H1 (cell line): Measurements from ENCODE around the gene PPP1R12A. TPM values are rescaled to one million over a fixed set of nuclear protein-coding genes. Genes with fewer than 3 reads are reported as not detected.

ENCODE experiments used
- CTCF ChIA-PET: fragments of 300-600 bp; sonication (Branson Sonifier 250); formaldehyde crosslinking; loops from one replicate; lab custom pipeline; 2021; ENCODE audit not compliant: partially characterized antibody; lab: Charles Lee
- POLR2A ChIA-PET: fragments of 300-600 bp; sonication (Branson Sonifier 250); formaldehyde crosslinking; loops from one replicate; lab custom pipeline; 2021; ENCODE audit warnings: inconsistent platforms; ENCODE audit not compliant: partially characterized antibody; lab: Charles Lee
- DNase-seq, 2 experiments: peaks; one replicate each; pipeline versions ENCODE4 v3.0.0 to v3.0.0-alpha.2; 2010 to 2022; ENCODE audit warnings: low spot score in 2 of 2, low read depth in 1 of 2, mixed read lengths in 1 of 2
- FAIRE-seq: peaks from 2 replicates; lab custom pipeline; 2011; peaks lifted over from hg19 to GRCh38; lab: Jason Lieb, UNC
- H2AFZ ChIP-seq: 2 replicates; pipeline ENCODE4 v1.8.1; 2012; ENCODE audit warnings: low read length, inconsistent platforms
- H2AK5ac ChIP-seq: 2 replicates; pipeline ENCODE4 v1.6.1; 2013; ENCODE audit warnings: low read depth, low read length
- H2BK120ac ChIP-seq: replicated peaks from 2 replicates; pipeline ENCODE3; 2013; ENCODE audit warnings: low read depth, low read length, inconsistent platforms
- H2BK12ac ChIP-seq: 2 replicates; pipeline ENCODE4 v1.6.1; 2013; ENCODE audit warnings: low read depth, low read length
- H2BK15ac ChIP-seq: 2 replicates; pipeline ENCODE4 v1.6.1; 2013; ENCODE audit warnings: low read length
- H2BK20ac ChIP-seq: 2 replicates; pipeline ENCODE4 v1.6.1; 2013; ENCODE audit warnings: low read length
- H2BK5ac ChIP-seq: 2 replicates; pipeline ENCODE4 v1.6.1; 2013; ENCODE audit warnings: low read depth, low read length
- H3K14ac ChIP-seq: 2 replicates; pipeline ENCODE4 v1.6.1; 2013; ENCODE audit warnings: inconsistent platforms; ENCODE audit not compliant: insufficient read length
- H3K18ac ChIP-seq: 2 replicates; pipeline ENCODE4 v1.6.1; 2013; ENCODE audit warnings: low read length; ENCODE audit errors: extremely low read depth
- H3K23ac ChIP-seq: 2 replicates; pipeline ENCODE4 v1.6.1; 2013; ENCODE audit warnings: inconsistent platforms; ENCODE audit not compliant: insufficient read length
- H3K23me2 ChIP-seq: 2 replicates; pipeline ENCODE4 v1.6.1; 2013; ENCODE audit warnings: low read depth, low read length
- H3K27ac ChIP-seq: 2 replicates; pipeline ENCODE4 v1.6.1; 2011; ENCODE audit warnings: low read depth, low read length, inconsistent platforms
- H3K27me3 ChIP-seq, 4 experiments: replicated peaks in 1 of 4; 1 replicate in 1 of 4; 2 replicates in 3 of 4; pipeline versions ENCODE4 v1.6.1 to v1.8.1; 2011 to 2013; ENCODE audit warnings: low read length in 3 of 4, mild to moderate bottlenecking in 3 of 4, inconsistent platforms in 2 of 4, mixed read lengths in 2 of 4, moderate library complexity in 1 of 4; ENCODE audit not compliant: control insufficient read depth in 3 of 4, insufficient read depth in 3 of 4; ENCODE audit errors: extremely low read depth in 1 of 4
- H3K36me3 ChIP-seq, 4 experiments: 2 replicates each; pipeline versions ENCODE4 v1.6.1 to v1.8.1; 2011 to 2013; ENCODE audit warnings: mild to moderate bottlenecking in 4 of 4, low read length in 3 of 4, moderate library complexity in 2 of 4, control low read depth in 1 of 4, inconsistent platforms in 1 of 4; ENCODE audit not compliant: insufficient read depth in 4 of 4, control insufficient read depth in 2 of 4
- H3K4ac ChIP-seq: replicated peaks from 2 replicates; pipeline ENCODE3; 2013; ENCODE audit warnings: low read length, low read depth, mixed read lengths, inconsistent platforms; ENCODE audit not compliant: insufficient read length
- H3K4me1 ChIP-seq, 4 experiments: replicated peaks in 1 of 4; 1 replicate in 1 of 4; 2 replicates in 3 of 4; pipeline versions ENCODE4 v1.6.1 to v1.8.1; 2011 to 2013; ENCODE audit warnings: low read length in 3 of 4, inconsistent platforms in 2 of 4, mixed read lengths in 1 of 4; ENCODE audit not compliant: insufficient read depth in 4 of 4, control insufficient read depth in 3 of 4
- H3K4me2 ChIP-seq, 2 experiments: 2 replicates each; pipeline versions ENCODE4 v1.6.1 to v1.8.1; 2011 to 2013; ENCODE audit warnings: low read depth in 2 of 2, low read length in 2 of 2, control low read depth in 1 of 2, inconsistent platforms in 1 of 2, mild to moderate bottlenecking in 1 of 2; ENCODE audit not compliant: insufficient read depth in 1 of 2
- H3K4me3 ChIP-seq, 4 experiments: fragments of 200-600, 300-600 bp in 1 of 4; sonication (generic), shearing (Covaris generic), sonication (Bioruptor Twin) in 1 of 4; 2 replicates each; pipeline versions ENCODE4 v1.5.1 to v1.8.1; 2011 to 2016; ENCODE audit warnings: low read length in 4 of 4, low read depth in 3 of 4, control low read depth in 2 of 4, inconsistent platforms in 2 of 4, mild to moderate bottlenecking in 2 of 4, mixed read lengths in 1 of 4, moderate library complexity in 1 of 4; ENCODE audit not compliant: insufficient read depth in 2 of 4; ENCODE audit errors: extremely low read depth in 1 of 4
- H3K56ac ChIP-seq: replicated peaks from 2 replicates; pipeline ENCODE3; 2013; ENCODE audit warnings: low read depth, mild to moderate bottlenecking, mixed read lengths, low read length, inconsistent platforms; ENCODE audit not compliant: insufficient read length
- H3K79me1 ChIP-seq: 2 replicates; pipeline ENCODE4 v1.6.1; 2013; ENCODE audit warnings: low read depth, low read length, control low read depth
- H3K79me2 ChIP-seq, 2 experiments: 2 replicates each; pipeline versions ENCODE4 v1.6.1 to v1.8.1; 2012 to 2013; ENCODE audit warnings: low read length in 2 of 2, mild to moderate bottlenecking in 2 of 2, inconsistent platforms in 1 of 2; ENCODE audit not compliant: insufficient read depth in 2 of 2, control insufficient read depth in 1 of 2
- H3K9ac ChIP-seq, 4 experiments: replicated peaks in 1 of 4; 1 replicate in 1 of 4; 2 replicates in 3 of 4; pipeline versions ENCODE4 v1.6.1 to v1.8.1; 2011 to 2013; ENCODE audit warnings: low read depth in 3 of 4, low read length in 3 of 4, control low read depth in 2 of 4, mild to moderate bottlenecking in 2 of 4, moderate library complexity in 2 of 4, inconsistent platforms in 1 of 4; ENCODE audit errors: extremely low read depth in 1 of 4
- H3K9me3 ChIP-seq, 2 experiments: 2 replicates each; pipeline versions ENCODE4 v1.6.1 to v1.8.1; 2012 to 2013; ENCODE audit warnings: mild to moderate bottlenecking in 2 of 2, moderate library complexity in 2 of 2, control low read depth in 1 of 2, inconsistent platforms in 1 of 2, low read depth in 1 of 2, low read length in 1 of 2, mixed read lengths in 1 of 2; ENCODE audit not compliant: insufficient read depth in 2 of 2
- H4K20me1 ChIP-seq, 2 experiments: replicated peaks in 1 of 2; 2 replicates each; pipeline versions ENCODE3 to v1.8.1; 2011 to 2013; ENCODE audit warnings: inconsistent platforms in 2 of 2, low read length in 2 of 2, mild to moderate bottlenecking in 1 of 2; ENCODE audit not compliant: insufficient read depth in 2 of 2, control insufficient read depth in 1 of 2
- H4K5ac ChIP-seq: 2 replicates; pipeline ENCODE4 v1.6.1; 2013; ENCODE audit warnings: low read length, low read depth, mixed read lengths, inconsistent platforms; ENCODE audit not compliant: insufficient read length
- H4K8ac ChIP-seq: 2 replicates; pipeline ENCODE4 v1.8.0; 2013; ENCODE audit warnings: mild to moderate bottlenecking, moderate library complexity, low read length, inconsistent platforms; ENCODE audit not compliant: insufficient read depth; ENCODE audit errors: extremely low read depth
- H4K91ac ChIP-seq: replicated peaks from 2 replicates; pipeline ENCODE3; 2013; ENCODE audit warnings: low read length, mixed read lengths, inconsistent platforms; ENCODE audit not compliant: insufficient read length
- CHD1 ChIP-seq: IDR thresholded peaks from 2 replicates; pipeline ENCODE4 v1.6.1; 2012; ENCODE audit warnings: low read depth, low read length, improper control_type of control experiment
- CHD2 ChIP-seq: IDR thresholded peaks from 2 replicates; pipeline ENCODE4 v1.6.1; 2012; ENCODE audit warnings: low read length, improper control_type of control experiment
- EZH2 ChIP-seq: fragments of 200-600 bp; sonication (generic); IDR thresholded peaks from 2 replicates; pipeline ENCODE4 v1.7.1; 2012; ENCODE audit warnings: low read depth, mild to moderate bottlenecking, moderate library complexity, low read length, inconsistent platforms; ENCODE audit not compliant: severe bottlenecking
- NANOG ChIP-seq: IDR thresholded peaks from 2 replicates; pipeline ENCODE4 v1.6.1; 2011; ENCODE audit warnings: low read length, low read depth, mild to moderate bottlenecking, inconsistent platforms; ENCODE audit not compliant: insufficient read depth, poor library complexity, severe bottlenecking
- POLR2AphosphoS5 ChIP-seq: IDR thresholded peaks from 2 replicates; pipeline ENCODE4 v1.6.1; 2011; ENCODE audit warnings: low read depth, low read length
- POU5F1 ChIP-seq: IDR thresholded peaks from 2 replicates; pipeline ENCODE4 v1.6.1; 2011; ENCODE audit warnings: low read depth, mild to moderate bottlenecking, low read length, moderate library complexity
- RXRA ChIP-seq: IDR thresholded peaks from 2 replicates; pipeline ENCODE4 v1.6.1; 2011; ENCODE audit warnings: low read depth, mild to moderate bottlenecking, low read length, moderate library complexity; ENCODE audit not compliant: insufficient read depth
- SIRT6 ChIP-seq: IDR thresholded peaks from one replicate; pipeline ENCODE4 v1.7.1; 2012; ENCODE audit warnings: low read length, inconsistent platforms
- SUZ12 ChIP-seq: fragments of 200-600 bp; sonication (generic); IDR thresholded peaks from 2 replicates; pipeline ENCODE4 v1.6.1; 2012; ENCODE audit warnings: mild to moderate bottlenecking, inconsistent platforms, low read length, moderate library complexity, mixed read lengths
- TCF12 ChIP-seq: IDR thresholded peaks from 2 replicates; pipeline ENCODE4 v1.6.1; 2011; ENCODE audit warnings: low read depth, mild to moderate bottlenecking, low read length
- TEAD4 ChIP-seq: IDR thresholded peaks from 2 replicates; pipeline ENCODE4 v1.6.1; 2012; ENCODE audit warnings: low read depth, low read length, inconsistent platforms, mixed read lengths
- WGBS, 2 experiments: shearing (Covaris generic) in 1 of 2; methylation state at CpG; one replicate each; pipeline versions ENCODE4 v1.1.6 to v1.1.7; 2013 to 2015; ENCODE audit warnings: low lambda C conversion rate in 2 of 2, mixed read lengths in 2 of 2, inconsistent platforms in 1 of 2, low coverage in 1 of 2, missing lambda C conversion rate in 1 of 2; ENCODE audit not compliant: insufficient replicate concordance in 2 of 2, insufficient coverage in 1 of 2, insufficient read length in 1 of 2; ENCODE audit errors: extremely low coverage in 1 of 2, missing lambda C conversion rate in 1 of 2; 5-methylcytosine and 5-hydroxymethylcytosine counted together
- polyA plus RNA-seq, 7 experiments: library from polyadenylated mRNA; depleted of rRNA in 3 of 7; stranded (reverse) in 5 of 7; unstranded in 2 of 7; fragments of >200 nt in 5 of 7; fragments of 200-250 nt in 2 of 7; gene quantifications; 1 replicate in 5 of 7; 2 replicates in 1 of 7; 4 replicates in 1 of 7; pipeline versions ENCODE4 v1.2.1 to v1.2.3, GENCODE V29; 2011 to 2013; ENCODE audit warnings: missing spikeins in 2 of 7, mixed read lengths in 2 of 7
- total RNA-seq: library from RNA; stranded (reverse); fragmentation: NEBNext Ultra II Directional; extraction: Animal tissue kit (Norgen Biotek cat#: 25700); gene quantifications from 2 replicates; pipeline ENCODE4 v1.2.1, GENCODE V29; 2021

Gene PPP1R12A
- total and polyA plus RNA-seq, 2 of the 8 experiments (the other 6 are each of a cell fraction or from before 2014, with no cell fraction given) = 14.7 to 81.5 TPM

DNA sequence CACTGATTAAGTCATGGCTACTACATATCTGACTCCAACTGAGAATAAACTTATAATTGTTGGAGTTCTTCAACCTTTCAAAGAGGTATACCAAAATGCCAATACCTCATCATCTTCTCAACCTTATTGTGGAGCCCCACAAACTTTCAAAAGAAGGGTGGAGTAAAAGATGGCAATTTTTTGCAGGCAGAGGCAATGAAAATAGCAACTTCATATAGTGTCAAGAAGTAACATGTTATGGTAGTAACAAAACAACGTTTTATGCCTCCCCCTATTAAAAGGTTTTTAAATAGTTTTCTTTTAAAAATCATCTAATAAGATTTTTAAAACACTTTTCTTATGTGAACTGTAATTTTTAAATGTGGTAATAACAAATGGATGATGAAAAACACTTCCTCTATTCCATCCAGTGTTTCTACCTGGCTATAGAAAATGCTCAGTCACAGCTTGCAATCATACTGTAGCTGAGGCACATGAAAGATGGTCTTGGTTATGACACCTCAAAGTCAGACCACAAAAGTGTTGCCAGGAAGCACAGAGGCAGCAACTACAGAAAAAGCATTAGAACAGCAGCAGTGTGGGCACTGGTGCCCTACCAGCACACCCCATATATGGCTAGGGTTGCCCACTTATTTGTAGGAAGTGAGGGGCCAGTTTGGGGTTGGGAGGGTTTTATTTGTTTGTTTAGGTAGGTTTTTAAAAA, 7.0 kb downstream of the PPP1R12A start:
- Histone ChIP-seq H2BK20ac (no peak overlapping the region), H4K8ac (no peak overlapping the region), H2AFZ (no peak overlapping the region), H3K79me1 (no peaks in the 10 kb centered on the region; the same call in 1 of the 2 replicates), H3K4me3 (no peak overlapping the region), H2BK15ac (no peak overlapping the region), H2BK12ac (no peak overlapping the region), H3K79me2 (peaks cover 20 to 100% of the 10 kb centered on the region in 2 experiments), H3K9me3 (no peaks in the 10 kb centered on the region), H3K23me2 (no peaks in the 10 kb centered on the region), H3K4me2 (no peak overlapping the region), H2BK120ac (no peak overlapping the region), H4K91ac (no peak overlapping the region)
- 70% methylated on average over 1 of the region's 1 CpG; no CpG with 5 or more reads in 1 of the 2 experiments for WGBS, 2 experiments
- ChIA-PET POLR2A (interaction anchor here (0.6 kb wide), 1 partner anchor 245 kb away, joined by 4 read pairs; no protein-coding TSS in a partner anchor), CTCF (interaction anchor here (1.7 kb wide), 1 partner anchor 52 kb away, joined by 3 read pairs; no protein-coding TSS in a partner anchor)
- no peak for FAIRE-seq
- DNase-seq = no peak
- TF ChIP-seq RXRA (no peak), SIRT6 (no peak), POLR2AphosphoS5 (no peak), POU5F1 (no peak), TEAD4 (no peak), CHD1 (no peak), NANOG (no peak), TCF12 (no peak), EZH2 (no peak), SUZ12 (no peak), CHD2 (no peak)
- TF ChIP-seq, all 59 proteins: peak for 0
- no peaks in the 10 kb centered on the region for H3K36me3 ChIP-seq
- no peak overlapping the region for H3K4ac ChIP-seq
- no peaks in the 10 kb centered on the region for H3K27me3 ChIP-seq
- H3K56ac ChIP-seq = no peak overlapping the region
- no peak overlapping the region for H3K9ac ChIP-seq
- no peak overlapping the region for H3K14ac ChIP-seq
- H3K4me1 ChIP-seq = peaks cover 0 to 6% (median 2%) of the 10 kb centered on the region in 4 experiments; a peak in 2 of 7 replicates
- H4K5ac ChIP-seq = no peak overlapping the region
- no peak overlapping the region for H2BK5ac ChIP-seq
- H3K18ac ChIP-seq = no peak overlapping the region
- no peak overlapping the region for H3K23ac ChIP-seq
- H2AK5ac ChIP-seq = no peak overlapping the region
- H4K20me1 ChIP-seq = peaks cover 6 to 7% of the 10 kb centered on the region in 2 experiments
- H3K27ac ChIP-seq = no peak overlapping the region
